GM19035 (cell line): ENCODE data around the gene NRL.

Experiments
- ATAC-seq: cut with Tn5 transposase; IDR thresholded peaks from one replicate; pipeline ENCODE4 v1.9.1; 2021; ENCODE audit not compliant: unreplicated experiment

Gene NRL

DNA sequence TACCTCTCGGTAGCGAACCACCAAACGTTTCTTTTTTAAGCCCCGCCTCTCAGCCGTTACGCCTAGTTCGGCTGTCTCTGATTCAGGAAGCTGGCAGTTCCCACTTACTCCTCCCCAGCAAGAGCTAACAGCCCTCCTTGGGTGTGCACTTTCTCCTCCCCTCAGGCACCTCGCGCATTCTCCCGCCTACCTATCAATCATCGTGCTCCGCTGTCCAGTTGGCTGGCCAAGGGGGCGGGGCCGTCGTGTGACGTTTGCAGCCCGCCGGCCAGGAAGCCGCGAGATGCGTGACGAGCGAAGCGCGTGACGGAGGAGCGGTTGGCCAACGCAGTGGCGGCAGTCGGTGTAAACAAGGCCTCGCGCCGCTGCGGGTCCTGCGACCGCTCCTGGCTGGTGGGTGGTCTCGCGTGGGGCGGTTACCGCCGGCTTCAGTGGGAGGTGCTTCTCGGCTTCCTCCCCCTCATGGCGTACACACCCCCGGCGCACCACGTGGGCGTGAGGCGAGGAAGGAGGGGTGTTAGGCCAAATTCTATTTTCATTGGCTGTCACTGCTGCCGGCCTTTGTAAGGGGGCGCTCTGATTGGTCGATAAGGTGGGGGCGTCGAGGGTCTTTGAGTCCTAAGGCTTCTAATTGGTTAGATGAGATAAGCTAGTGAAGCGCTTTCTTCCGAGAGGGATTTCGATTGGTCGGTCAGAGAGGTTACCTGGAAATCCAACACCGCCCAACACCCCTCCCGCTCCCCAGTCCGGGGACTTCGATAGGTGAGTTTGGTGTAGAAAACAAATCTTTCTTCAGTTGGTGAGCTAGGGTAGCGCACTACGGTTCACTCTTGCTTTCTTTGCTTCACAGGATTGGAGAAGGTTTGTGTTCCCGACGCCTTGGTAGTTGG lies at the start of gene NRL, which contains the start of gene DCAF11:
NRL (minus strand) TSS at position 418 of the 890 bp plus-strand sequence. CDS start 32,101 bp downstream, outside the sequence.
DCAF11 (plus strand) TSS at position 246 of the 890 bp plus-strand sequence. CDS start 818 bp downstream, outside the sequence.
- ATAC-seq, result peak; percentile 81

DNA sequence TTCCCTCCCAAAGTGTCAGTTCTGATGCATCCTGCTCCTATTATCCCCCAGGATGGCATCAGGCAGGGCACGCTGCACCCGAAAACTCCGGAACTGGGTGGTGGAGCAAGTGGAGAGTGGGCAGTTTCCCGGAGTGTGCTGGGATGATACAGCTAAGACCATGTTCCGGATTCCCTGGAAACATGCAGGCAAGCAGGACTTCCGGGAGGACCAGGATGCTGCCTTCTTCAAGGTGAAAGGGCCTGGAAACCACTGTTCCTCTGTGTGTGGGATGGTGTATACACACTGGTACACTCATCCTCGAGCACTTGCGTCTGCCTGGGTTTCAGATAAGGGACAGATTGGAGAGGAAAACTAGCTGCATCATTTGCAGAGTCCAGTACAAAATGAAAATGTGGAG lies 47.3 kb upstream of the NRL start:
- no peak for ATAC-seq

DNA sequence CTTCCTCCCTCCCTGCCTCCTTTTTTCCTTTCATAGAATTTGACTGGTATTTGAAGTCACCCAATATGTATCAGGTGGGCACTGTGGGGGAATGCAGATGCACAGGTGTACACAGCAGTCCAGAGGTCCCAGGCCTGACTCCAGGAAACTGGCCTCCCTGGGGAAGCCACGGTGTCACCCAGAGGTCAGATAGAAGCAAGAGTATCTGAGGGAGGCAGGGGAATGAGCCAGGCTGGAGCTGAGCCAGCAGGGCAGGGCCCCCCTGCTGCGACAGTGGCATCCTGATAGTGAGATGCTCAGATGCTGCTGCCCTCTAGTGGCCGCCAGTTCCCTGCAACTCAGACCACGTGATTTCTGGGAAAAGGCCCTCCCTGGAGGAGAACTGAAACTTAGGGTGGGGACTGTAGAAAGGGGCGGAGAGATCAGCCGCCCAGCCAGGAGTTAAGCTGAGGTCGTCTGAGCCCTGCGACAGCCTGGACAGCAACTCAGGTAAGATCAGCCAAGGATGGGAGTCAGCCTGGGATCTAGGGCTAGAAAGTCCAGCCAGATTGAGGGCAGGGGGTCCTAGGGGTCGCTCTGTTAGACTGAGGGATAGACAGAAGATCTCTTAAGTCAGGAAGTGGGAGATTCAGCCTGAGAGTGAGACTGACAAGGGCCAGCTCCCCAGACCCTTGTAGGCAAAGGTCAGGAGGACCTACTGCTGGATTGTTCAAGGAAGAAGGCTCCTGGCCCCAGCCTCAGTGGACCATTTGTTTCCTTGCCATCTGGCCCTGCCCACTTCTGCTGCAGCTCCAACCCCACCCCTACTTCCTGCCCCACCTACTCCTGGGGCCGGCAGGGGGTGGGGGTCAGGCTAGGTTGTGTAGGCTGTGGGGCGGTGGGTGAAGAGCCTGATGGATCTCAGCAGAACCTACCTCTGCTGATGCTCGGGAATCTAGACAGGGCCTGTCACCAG lies 46.4 kb upstream of the NRL start, which contains the start of gene IRF9:
IRF9 (plus strand) TSS at position 416 of the 955 bp plus-strand sequence. CDS start 880 bp downstream, outside the sequence.
- ATAC-seq, result peak; percentile 88

DNA sequence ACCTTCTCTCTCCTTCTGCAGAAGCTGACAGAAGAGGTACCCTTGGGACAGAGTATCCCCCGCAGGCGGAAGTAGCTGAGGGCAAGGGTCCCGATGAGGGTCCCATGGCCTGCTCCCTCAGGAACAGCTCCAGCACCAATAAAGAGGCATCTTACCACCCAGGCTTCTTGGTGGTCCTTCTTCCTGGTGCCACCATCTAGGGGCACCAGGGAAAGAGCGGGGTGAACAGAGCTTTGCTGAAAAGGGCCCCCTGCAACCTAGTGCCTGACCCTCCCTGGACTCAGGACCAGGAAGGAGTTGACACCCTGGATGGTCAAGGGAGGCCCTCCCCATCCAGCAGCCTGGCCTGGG lies 45.7 kb upstream of the NRL start:
- ATAC-seq, result no peak

DNA sequence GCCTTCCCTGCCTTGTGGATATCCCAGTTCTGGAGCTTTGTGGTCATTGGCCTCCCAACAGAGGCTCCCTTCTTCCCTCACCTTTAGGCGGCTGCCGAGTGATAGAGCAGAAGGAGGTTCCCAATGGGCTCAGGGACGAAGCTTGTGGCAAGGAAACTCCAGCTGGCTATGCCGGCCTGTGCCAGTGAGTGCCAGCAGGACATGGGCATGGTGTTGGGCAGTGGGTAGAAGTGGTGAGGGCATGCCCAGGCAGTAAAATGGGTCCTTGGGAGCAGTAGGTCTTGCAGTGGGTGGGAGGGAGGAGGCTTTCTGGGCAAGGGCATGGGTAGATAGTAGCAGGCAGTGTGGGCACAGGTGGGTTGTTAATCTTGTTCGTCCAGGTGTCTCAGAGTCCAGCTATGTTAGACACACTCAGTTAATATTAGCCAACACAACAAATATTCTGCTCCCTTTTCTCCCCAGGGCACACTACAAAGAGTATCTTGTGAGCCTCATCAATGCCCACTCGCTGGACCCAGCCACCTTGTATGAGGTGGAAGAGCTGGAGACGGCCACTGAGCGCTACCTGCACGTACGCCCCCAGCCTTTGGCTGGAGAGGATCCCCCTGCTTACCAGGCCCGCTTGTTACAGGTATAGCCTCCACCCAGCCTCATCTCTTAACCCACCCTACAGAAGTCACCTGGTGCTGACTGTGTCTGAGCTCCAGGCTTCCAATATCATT lies 45.2 kb upstream of the NRL start:
- no peak for ATAC-seq

DNA sequence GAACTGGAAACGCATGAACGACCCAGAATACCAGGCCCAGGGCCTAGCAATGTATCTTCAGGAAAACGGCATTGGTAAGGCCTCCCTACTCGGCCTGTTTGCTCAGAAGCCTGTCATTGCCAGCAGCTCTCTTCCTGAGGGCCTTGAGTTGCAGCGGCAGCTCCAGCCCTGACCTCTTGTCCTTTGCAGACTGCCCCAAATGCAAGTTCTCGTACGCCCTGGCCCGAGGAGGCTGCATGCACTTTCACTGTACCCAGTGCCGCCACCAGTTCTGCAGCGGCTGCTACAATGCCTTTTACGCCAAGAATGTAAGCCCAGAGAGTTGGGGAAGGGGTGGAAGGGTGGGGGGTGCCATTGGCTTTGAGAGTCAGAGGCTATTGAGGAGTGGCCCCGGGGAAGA lies 42.6 kb upstream of the NRL start:
- ATAC-seq, result no peak

DNA sequence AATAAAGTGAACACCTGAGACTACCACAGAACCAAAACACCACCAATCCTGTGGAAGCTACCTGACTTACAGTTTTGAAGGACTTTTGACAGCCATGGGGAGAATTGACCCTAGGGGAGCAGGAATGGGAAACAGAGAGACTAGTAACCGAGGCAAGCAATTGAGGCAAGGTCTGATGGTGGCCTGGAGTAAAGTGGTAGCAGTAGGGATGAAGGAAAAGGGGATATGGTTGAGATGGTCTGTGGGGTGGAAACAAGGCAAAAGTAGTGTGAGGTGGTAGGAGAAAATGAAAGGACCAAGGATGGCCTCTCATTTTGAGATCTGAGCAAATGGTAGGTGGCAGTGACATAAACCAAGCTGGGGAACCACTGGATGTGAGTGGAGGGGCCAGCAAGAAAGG lies 42.1 kb upstream of the NRL start:
- ATAC-seq, result no peak

DNA sequence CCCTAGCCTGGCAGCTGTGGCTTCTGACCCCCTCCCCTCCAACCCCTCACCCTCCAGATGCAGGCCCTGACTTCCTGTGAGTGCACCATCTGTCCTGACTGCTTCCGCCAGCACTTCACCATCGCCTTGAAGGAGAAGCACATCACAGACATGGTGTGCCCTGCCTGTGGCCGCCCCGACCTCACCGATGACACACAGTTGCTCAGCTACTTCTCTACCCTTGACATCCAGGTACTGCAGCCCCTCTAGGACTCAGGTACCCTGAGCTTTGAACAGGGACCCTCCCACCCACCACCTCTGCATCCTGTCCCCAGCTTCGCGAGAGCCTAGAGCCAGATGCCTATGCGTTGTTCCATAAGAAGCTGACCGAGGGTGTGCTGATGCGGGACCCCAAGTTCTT lies 40.4 kb upstream of the NRL start:
- no peak for ATAC-seq

DNA sequence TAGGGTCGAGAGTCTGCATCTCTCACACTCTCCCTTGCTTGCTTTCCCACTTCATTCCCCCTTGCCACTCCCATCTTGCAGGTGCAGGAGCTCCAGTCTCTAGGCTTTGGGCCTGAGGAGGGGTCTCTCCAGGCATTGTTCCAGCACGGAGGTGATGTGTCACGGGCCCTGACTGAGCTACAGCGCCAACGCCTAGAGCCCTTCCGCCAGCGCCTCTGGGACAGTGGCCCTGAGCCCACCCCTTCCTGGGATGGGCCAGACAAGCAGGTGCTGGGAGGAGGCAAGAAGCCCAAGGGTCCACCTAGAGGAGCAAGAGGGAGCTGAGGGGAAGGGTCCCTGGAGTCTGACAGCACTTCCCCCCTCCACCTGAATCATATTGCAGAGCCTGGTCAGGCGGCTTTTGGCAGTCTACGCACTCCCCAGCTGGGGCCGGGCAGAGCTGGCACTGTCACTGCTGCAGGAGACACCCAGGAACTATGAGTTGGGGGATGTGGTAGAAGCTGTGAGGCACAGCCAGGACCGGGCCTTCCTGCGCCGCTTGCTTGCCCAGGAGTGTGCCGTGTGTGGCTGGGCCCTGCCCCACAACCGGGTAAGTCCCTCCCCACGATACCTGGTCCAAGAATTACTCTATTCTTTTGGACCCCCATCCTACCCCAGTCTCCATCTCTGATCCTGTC lies 36.8 kb upstream of the NRL start:
- no peak for ATAC-seq

DNA sequence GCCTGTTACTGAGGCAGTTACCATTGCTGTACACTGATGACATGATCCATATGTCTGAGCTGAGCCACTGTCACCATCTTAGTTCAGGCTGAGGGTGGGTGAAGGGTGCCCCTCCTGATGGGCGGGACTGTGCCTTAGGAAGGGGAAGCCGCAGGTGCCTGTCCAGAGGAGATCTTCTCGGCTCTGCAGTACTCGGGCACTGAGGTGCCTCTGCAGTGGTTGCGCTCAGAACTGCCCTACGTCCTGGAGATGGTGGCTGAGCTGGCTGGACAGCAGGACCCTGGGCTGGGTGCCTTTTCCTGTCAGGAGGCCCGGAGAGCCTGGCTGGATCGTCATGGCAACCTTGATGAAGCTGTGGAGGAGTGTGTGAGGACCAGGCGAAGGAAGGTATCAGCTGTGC lies 36.2 kb upstream of the NRL start:
- no peak for ATAC-seq

DNA sequence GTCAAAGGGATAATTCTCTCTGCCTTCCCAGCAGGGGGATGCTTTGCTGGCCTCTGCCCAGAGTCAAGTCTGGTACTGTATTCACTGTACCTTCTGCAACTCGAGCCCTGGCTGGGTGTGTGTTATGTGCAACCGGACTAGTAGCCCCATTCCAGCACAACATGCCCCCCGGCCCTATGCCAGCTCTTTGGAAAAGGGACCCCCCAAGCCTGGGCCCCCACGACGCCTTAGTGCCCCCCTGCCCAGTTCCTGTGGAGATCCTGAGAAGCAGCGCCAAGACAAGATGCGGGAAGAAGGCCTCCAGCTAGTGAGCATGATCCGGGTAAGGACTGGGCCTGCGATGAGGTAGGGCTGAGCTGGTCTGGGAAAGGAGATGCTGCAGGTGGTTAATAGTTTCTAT lies 35.8 kb upstream of the NRL start:
- no peak for ATAC-seq

DNA sequence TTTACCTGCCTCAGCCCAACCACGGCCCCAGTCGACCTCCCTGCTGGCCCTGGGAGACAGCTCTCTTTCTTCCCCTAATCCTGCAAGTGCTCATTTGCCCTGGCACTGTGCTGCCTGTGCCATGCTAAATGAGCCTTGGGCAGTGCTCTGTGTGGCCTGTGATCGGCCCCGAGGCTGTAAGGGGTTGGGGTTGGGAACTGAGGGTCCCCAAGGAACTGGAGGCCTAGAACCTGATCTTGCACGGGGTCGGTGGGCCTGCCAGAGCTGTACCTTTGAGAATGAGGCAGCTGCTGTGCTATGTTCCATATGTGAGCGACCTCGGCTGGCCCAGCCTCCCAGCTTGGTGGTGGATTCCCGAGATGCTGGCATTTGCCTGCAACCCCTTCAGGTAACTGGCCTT lies 35.3 kb upstream of the NRL start:
- ATAC-seq, result no peak

DNA sequence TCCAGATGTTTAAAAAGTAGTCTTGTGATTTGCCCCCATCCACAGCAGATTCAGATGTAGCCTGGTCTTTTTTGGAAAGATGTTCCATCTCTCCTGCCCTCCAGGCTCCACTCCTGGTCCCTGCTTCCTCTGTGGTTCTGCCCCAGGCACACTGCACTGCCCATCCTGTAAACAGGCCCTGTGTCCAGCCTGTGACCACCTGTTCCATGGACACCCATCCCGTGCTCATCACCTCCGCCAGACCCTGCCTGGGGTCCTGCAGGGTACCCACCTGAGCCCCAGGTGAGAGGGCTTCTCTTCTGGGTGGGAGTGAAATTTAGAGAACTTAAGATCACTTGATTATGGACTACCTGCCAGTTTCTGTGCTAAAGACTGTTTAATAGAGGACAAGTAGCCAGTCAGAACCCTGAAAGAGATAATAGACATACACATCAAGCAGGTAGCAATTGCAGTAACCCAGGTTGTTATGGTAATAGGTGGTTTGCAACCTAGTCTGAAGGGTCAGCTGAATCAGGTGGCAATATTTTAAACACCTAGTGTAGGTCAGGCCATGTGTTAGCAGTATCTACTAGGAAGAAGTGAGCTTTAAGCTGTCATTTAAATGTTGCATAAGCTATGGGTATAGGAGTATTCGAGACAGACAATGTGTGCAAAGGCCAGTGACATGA lies 34.7 kb upstream of the NRL start:
- ATAC-seq, result no peak

DNA sequence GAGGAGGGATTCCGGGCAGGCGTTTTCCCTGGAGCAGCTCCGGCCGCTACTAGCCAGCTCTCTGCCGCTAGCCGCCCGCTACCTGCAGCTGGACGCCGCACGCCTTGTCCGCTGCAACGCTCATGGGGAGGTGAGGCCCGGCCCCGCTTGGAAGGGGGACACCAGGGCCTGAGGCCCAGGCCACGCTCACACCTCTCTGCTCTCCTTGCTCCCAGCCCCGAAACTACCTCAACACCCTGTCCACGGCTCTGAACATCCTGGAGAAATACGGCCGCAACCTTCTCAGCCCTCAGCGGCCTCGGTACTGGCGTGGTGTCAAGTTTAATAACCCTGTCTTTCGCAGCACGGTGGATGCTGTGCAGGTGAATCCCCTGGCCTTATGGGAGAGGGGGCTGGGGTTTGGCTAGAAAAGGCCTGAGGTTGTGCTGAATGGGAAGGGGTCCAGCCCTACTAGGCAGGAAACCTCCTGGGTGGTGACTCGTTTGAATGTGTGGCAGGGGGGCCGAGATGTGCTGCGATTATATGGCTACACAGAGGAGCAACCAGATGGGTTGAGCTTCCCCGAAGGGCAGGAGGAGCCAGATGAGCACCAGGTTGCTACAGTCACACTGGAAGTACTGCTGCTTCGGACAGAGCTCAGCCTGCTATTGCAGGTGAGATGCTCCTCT lies 33.1 kb upstream of the NRL start:
- ATAC-seq, result no peak

DNA sequence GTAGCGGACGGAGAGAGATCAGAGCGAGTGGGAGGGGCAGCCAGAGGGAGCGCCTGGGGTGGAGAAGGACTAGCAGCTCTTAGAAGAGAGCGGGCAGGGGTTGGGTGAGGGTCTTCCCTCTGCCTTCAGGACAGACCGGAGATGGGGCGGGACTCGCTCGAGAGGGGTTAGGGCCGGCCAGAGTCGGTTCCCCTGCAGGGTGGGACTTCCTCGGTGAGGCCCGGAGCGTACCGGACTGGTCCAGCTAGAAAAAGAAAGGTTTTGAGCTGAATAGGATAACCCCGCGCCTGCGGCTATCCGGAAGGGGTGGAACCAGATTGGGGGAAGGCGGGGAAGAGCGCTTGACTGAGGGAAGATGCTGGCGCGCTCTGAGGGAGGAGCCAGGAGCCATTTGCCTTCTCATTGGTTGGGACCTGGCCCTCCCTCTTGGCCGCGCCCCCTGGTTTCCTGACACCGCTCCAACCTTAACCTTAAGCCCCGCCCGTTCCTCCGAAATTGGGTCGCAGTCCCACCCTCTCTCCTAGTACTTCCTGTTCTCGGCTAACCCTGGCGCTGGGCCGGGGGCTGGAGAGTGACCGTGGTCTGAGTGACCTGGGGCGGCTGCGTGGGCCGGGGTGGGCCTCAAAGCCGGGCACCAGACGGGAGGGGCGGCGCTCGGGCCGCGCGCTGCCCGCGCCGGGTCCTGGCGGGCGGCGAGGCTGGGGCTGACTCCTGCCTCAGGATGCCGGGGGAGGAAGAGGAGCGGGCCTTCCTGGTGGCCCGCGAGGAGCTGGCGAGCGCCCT lies 32.4 kb upstream of the NRL start, which contains the start of gene RNF31:
RNF31 (plus strand) TSS at position 521 of the 783 bp plus-strand sequence; CDS start at position 722, 201 bp downstream.
- peak; percentile 79 for ATAC-seq

DNA sequence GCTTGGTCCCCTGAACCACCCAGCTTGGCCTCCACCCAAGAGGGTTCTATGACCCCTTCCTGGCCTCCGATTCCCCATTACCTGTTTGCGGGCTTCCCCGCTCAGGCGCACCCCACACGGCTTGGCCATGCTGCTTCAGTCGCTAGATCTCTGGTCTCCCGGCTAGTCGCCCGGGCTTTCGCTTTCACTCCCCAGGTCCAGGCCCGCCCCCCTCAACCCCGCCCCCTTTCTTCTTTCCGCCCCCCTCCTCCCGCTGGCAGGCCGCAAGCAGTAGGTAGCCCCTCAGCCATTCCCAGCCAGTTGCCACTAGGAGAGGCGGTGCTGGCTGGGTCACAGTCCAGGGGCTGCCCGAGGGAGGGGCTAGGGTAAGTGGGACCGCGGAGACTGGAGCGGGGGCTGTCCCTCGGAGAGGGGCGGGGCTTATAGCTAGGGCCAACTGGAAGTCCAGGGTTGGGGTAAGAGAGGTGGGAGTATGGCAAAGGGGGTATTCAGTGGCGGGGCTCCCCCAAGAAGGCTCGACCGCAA lies 31.8 kb upstream of the NRL start, which contains the start of gene PSME2:
PSME2 (minus strand) TSS at position 158 of the 525 bp plus-strand sequence; CDS start at position 129, 29 bp downstream.
- peak; percentile 61 for ATAC-seq

DNA sequence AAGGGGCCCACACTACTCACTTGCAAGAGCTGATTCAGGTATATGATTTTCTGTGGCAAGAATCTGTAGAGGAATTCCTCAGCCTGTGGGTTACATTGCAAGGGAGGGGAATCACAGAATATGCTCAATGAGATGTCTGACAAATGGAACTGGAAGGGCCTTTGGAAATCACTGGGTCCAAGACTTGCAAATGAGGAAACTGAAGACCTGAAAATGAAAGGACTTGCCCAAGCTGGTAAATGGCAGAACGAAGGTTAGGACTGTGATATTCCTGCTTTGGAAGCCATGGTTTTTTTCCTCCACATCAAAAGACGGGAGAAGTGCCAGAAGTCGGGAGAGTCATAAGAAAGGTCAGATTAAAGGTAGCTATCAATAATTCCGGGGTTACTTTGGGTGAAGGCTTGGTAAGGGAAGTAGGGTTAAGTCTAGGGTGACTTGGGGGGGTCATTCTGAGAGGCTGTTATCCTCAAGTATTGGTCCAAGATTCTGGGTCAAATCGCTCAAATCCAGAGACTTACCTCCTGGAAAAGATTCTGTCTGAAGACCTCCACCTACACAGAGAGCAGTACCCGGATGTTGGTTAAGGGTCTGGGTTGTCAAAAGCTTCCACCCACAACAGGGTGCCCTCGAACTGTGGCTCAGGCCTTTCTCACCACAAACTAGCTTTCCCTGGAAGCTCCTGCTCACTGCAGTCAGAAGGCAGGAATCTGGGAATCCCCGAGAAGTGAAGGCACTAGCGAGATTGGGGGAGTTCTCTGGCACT lies 31.1 kb upstream of the NRL start:
- no peak for ATAC-seq
